Erythroblast (primary cell): ENCODE measurements around the gene POP5.
"Not testable (repeated sequence)": the region's sequence is repeated elsewhere in the genome, so short reads cannot be mapped to it uniquely, and the experiment has no call there.

ENCODE experiments used
- DNase-seq, 2 experiments: peaks; one replicate each; lab custom pipeline; 2025; lab: John Stamatoyannopoulos, UW
- GATA1 ChIP-seq: IDR thresholded peaks from 2 replicates; pipeline ENCODE4 v1.6.1; 2011; ENCODE audit warnings: low read depth, mild to moderate bottlenecking, control low read depth, low read length, moderate library complexity
- POLR2A ChIP-seq: IDR thresholded peaks from 2 replicates; pipeline ENCODE4 v1.6.1; 2011; ENCODE audit warnings: mild to moderate bottlenecking, low read length

Gene POP5

DNA sequence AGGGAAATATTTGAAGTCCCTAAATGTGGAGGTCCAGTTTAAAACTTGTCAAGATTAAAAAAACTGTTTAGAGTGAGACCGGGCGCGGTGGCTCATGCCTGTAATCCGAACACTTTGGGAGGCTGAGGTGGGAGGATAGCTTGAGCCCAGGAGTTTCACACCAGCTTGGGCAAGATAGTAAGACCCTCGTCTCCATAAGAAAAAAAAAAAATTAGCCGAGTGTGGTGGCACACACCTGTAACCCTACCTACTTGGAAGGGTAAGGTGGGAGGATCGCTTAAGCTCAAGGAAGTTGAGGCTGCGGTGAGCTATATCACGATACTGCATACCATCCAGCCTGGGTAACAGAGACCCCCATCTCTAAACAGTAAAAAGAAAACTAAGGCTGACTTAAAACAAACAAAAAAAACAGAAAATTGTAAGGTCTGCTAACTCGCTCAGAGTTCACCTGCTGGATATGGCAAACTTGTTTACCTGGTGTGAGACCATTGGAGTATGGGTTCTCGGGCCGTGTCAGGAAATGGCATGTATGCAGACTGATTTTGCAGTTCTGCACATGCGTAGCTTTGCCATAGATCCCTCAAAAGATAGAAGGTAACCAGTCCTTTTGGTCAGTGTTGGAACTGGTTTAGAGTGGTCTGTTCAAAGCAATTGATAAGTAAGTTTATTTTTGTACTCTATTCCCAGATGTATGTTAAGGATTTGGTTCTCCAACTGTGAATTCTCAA, 45.0 kb downstream of the POP5 start:
- DNase-seq, result peak; percentile 33 to 46
- TF ChIP-seq POLR2A (no peak), GATA1 (no peak)

GRCh38 chr12:120534703-120535655, 46.2 kb downstream of the POP5 start:
- TF ChIP-seq POLR2A (no peak), GATA1 (no peak)
- DNase-seq, result peak; percentile 92 to 93

GRCh38 chr12:120534203-120534702, 46.9 kb downstream of the POP5 start, which contains the start of gene RNF10:
RNF10 (plus strand) TSS chr12:120534356; CDS start chr12:120534812, 456 bp downstream.
- peak; percentile 92 to 94 for DNase-seq
- TF ChIP-seq POLR2A (peak; percentile 95), GATA1 (no peak)

DNA sequence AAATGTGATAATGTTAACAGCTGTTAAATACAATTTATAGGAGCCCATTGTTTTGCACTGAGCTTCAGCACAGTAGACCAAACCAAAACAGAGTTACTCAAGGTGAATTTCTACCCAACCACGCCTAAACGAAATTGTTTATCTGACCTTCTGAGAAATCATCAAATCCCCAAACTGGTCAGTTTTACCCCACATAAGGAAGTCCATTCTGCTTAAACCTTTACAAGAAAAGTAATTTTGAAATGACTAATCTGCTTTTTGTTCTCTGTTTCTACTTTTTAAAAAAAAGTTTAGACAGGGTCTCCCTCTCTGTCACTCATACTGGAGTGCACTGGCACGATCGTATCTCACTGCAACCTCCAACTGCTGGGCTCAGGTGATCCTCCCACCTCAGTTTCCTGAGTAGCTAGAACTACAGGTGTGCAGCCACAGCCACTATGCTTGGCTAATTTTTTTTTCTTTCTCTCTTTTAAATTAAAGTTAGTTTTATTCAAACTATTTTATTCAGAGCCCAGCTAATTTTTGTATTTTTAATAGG, 48.4 kb downstream of the POP5 start:
- TF ChIP-seq POLR2A (no peak), GATA1 (no peak)

GRCh38 chr12:120530418-120530761, 50.8 kb downstream of the POP5 start:
- DNase-seq, result not testable (repeated sequence)

More for the DNA sequence above, 48.4 kb downstream of the POP5 start:
- no peak for DNase-seq

GRCh38 chr12:120529641-120530417, 51.4 kb downstream of the POP5 start:
- DNase-seq, result peak; percentile 22 to 53

GRCh38 chr12:120528861-120529525, 52.2 kb downstream of the POP5 start, which contains the start of gene COQ5:
COQ5 (minus strand) TSS chr12:120529158; CDS start chr12:120529141, 17 bp downstream.
- TF ChIP-seq GATA1 (no peak), POLR2A (peak; percentile 82)
- DNase-seq, result peak; percentile 88 to 92

More at GRCh38 chr12:120529641-120530417, 51.4 kb downstream of the POP5 start:
- TF ChIP-seq POLR2A (no peak), GATA1 (no peak)
